Stimulated activated CD8-positive, alpha-beta memory T cell treated with anti-CD3 and anti-CD28 coated beads, Interleukin-4, amount 100 ng/mL, for 4 hours (primary cell): ENCODE data around the gene ING2.
A peak's percentile ranks its signal among the peaks of the same experiment; 100 is the strongest.
"Not testable (repeated sequence)": the region's sequence is repeated elsewhere in the genome, so short reads cannot be mapped to it uniquely, and the experiment has no call there.

Experiments
- DNase-seq, 2 donors: peaks; one replicate each; pipeline ENCODE4 v3.0.0-alpha.2; 2020; ENCODE audit warnings: low read depth in 2 of 2, low spot score in 1 of 2

Gene ING2

GRCh38 chr4:183504930-183505610 lies at the start of gene ING2:
ING2 (plus strand) TSS chr4:183505058; CDS start chr4:183505196, 138 bp downstream.
- DNase-seq = peak in 1 of 2 donors; percentile 22

- DNase-seq = no peak
Measured at GRCh38 chr4:183455431-183456195, 49.2 kb upstream of the ING2 start.

- DNase-seq = no peak
Measured at GRCh38 chr4:183458005-183458404, 46.9 kb upstream of the ING2 start.

- not testable (repeated sequence) for DNase-seq
Measured at GRCh38 chr4:183463903-183464619, 40.8 kb upstream of the ING2 start.

GRCh38 chr4:183465879-183466278 lies 39.0 kb upstream of the ING2 start:
- DNase-seq = not testable (repeated sequence)

GRCh38 chr4:183467246-183467645 lies 37.6 kb upstream of the ING2 start:
- DNase-seq = no peak

- no peak for DNase-seq
Measured at GRCh38 chr4:183468210-183469095, 36.4 kb upstream of the ING2 start.

- no peak for DNase-seq
Measured at GRCh38 chr4:183469285-183469684, 35.6 kb upstream of the ING2 start.

GRCh38 chr4:183469936-183470335 lies 34.9 kb upstream of the ING2 start:
- no peak for DNase-seq

- no peak for DNase-seq
Measured at GRCh38 chr4:183470821-183471220, 34.0 kb upstream of the ING2 start.

GRCh38 chr4:183471946-183472708 lies 32.7 kb upstream of the ING2 start:
- peak; percentile 48 to 90 for DNase-seq

- DNase-seq = no peak
Measured at GRCh38 chr4:183478123-183478522, 26.7 kb upstream of the ING2 start.

- DNase-seq = no peak
Measured at GRCh38 chr4:183478926-183479325, 25.9 kb upstream of the ING2 start.

GRCh38 chr4:183482515-183483095 lies 22.3 kb upstream of the ING2 start:
- not testable (repeated sequence) for DNase-seq

GRCh38 chr4:183483997-183484396 lies 20.9 kb upstream of the ING2 start:
- DNase-seq = no peak

GRCh38 chr4:183485411-183486160 lies 19.3 kb upstream of the ING2 start:
- DNase-seq = no peak

GRCh38 chr4:183492791-183493222 lies 12.1 kb upstream of the ING2 start:
- no peak for DNase-seq

GRCh38 chr4:183493246-183493645 lies 11.6 kb upstream of the ING2 start:
- DNase-seq = no peak

GRCh38 chr4:183495184-183495583 lies 9.7 kb upstream of the ING2 start:
- DNase-seq = no peak
